Stomach (tissue), 9 donors: ENCODE results near the gene ATXN7L1. TPM values are rescaled to one million over a fixed set of nuclear protein-coding genes. Genes with fewer than 3 reads are reported as not detected.
A peak's percentile ranks its signal among the peaks of the same experiment; 100 is the strongest.
"Not testable (repeated sequence)": the region's sequence is repeated elsewhere in the genome, so short reads cannot be mapped to it uniquely, and the experiment has no call there.

Experiments used
- DNase-seq, 2 donors: peaks; one replicate each; pipeline versions ENCODE4 v3.0.0 to v3.0.0-alpha.2; 2013 to 2019
- H3K27ac ChIP-seq, 5 donors: fragments of 200-600 bp in 4 of 5; sonication (generic) in 4 of 5; one replicate each; pipeline ENCODE4 v1.5.1; 2013 to 2019; ENCODE audit warnings: mild to moderate bottlenecking in 1 of 5, moderate library complexity in 1 of 5
- H3K27me3 ChIP-seq, 3 donors: fragments of 200-600 bp; sonication (generic); one replicate each; pipeline ENCODE4 v1.5.1; 2017 to 2019; ENCODE audit warnings: mixed run types in 1 of 3
- H3K36me3 ChIP-seq, 4 donors: fragments of 200-600 bp; sonication (generic); 1 replicate in 3 of 4; 2 replicates in 1 of 4; pipeline ENCODE4 v1.5.1; 2016 to 2019
- H3K4me1 ChIP-seq, 4 donors: fragments of 200-600 bp; sonication (generic); one replicate each; pipeline ENCODE4 v1.5.1; 2016 to 2019
- H3K4me3 ChIP-seq, 4 donors: fragments of 200-600 bp; sonication (generic) in 3 of 4; one replicate each; pipeline ENCODE4 v1.5.1; 2016 to 2019; ENCODE audit warnings: mild to moderate bottlenecking in 1 of 4
- H3K9me3 ChIP-seq, 4 donors: fragments of 200-600 bp; sonication (generic); one replicate each; pipeline ENCODE4 v1.5.1; 2016 to 2019
- EP300 ChIP-seq: sonication (generic); formaldehyde crosslinking; IDR thresholded peaks from one replicate; pipeline ENCODE4 v1.6.1; 2017; ENCODE audit warnings: antibody characterized with exemption
- POLR2A ChIP-seq, 4 donors: fragments of 450-650 bp; IDR thresholded peaks; one replicate each; pipeline ENCODE4 v1.6.1; 2016; ENCODE audit warnings: antibody characterized with exemption in 4 of 4, control low read depth in 2 of 4, mild to moderate bottlenecking in 1 of 4, moderate library complexity in 1 of 4
- POLR2AphosphoS5 ChIP-seq, 3 donors: sonication (generic); formaldehyde crosslinking; IDR thresholded peaks; one replicate each; pipeline ENCODE4 v1.6.1; 2016; ENCODE audit warnings: antibody characterized with exemption in 3 of 3
- WGBS, 5 donors: extraction: QIAGEN DNeasy Blood & Tissue Kit in 3 of 5; methylation state at CpG; one replicate each; pipeline versions ENCODE4 v1.1.5 to v1.1.7; 2013 to 2018; 5-methylcytosine and 5-hydroxymethylcytosine counted together
- intact Hi-C: fragments of 100-400 bp; cut with DNase I; formaldehyde crosslinking; loops from one replicate; pipeline ENCODE4 v1.15.1; 2023; ENCODE audit warnings: low total_unique reads
- polyA plus RNA-seq, 3 donors: library from polyadenylated mRNA; stranded (reverse); fragments of 200-250 nt; gene quantifications; one replicate each; pipeline ENCODE4 v1.2.3, GENCODE V29; 2013
- total RNA-seq, 5 donors: library from RNA; depleted of rRNA; stranded (reverse); fragments of >200 nt; gene quantifications; one replicate each; pipeline versions ENCODE4 v1.1.0 to v1.2.3, GENCODE V29; 2014 to 2016
- TF ChIP-seq, protein P1 (sequence below), 7 experiments: fragments of 450-650 bp in 4 of 7; fragments of 200-600 bp in 3 of 7; sonication (generic) in 3 of 7; IDR thresholded peaks; one replicate each; pipeline ENCODE4 v1.5.1; 2016 to 2019; ENCODE audit warnings: antibody characterized with exemption in 7 of 7, control low read depth in 2 of 7, mild to moderate bottlenecking in 1 of 7
- donor health status: healthy with polysubstance abuse.
- donor health status: Bipolar disorder and iron deficiency.
- donor health status: healthy.

The ATXN7L1 gene
- total and polyA plus RNA-seq, 8 donors: 3.8 to 92.2 (median 8.8) TPM

DNA sequence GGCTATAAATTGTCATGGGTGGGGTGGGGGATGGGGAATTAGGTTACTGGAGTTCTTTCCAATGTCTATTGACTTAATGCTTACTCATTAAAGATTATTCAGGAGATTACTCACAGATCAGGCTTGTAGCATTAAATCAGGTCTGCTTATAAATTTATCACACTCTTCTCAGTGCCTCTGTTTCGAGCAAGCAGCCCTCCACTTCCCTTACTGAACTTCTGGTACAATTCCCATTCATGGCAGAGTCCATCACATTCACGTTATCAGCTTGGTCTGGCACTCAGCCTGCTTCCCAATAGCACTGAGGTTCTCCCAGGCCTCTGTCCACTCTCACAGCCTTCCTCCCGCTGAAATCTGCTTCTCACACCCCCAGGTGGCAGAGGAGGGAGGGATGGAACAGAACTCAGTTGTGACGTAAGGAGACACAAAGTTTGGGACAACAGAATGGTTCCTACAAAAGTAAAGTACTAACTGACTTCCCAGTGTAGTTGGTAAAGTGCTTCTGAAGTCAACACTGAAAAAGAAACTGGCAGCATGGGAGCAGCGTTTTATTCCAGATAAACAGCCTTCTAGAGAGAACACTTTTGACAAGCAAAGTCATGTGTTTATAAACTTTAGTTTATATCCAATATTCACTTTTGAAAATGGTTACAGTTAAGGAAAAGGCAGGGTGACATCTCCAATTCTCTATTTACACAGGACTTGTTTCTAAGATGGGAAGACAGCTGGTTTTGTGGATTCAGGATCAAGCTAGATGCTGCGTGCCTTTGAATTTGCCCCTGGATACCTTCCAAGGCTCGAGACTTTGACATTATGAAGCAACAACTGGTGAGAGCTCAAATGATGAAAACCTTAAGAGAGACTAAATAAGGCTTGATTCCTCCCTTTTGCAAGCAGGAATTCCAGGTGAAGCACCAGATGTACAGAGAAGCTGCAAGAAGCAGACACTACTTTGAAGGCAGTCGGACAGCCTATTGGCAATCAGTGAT is 81.4 kb downstream of the ATXN7L1 start:
- Histone ChIP-seq H3K27me3 (no peaks in the 10 kb centered on the region), H3K4me1 (peaks cover 5 to 47% (median 24%) of the 10 kb centered on the region in 4 donors), H3K36me3 (peaks cover 0 to 5% (median 0%) of the 10 kb centered on the region in 4 donors), H3K27ac (peak overlapping the region in 4 of 5 donors; percentile 65 to 76 (median 72)), H3K9me3 (no peaks in the 10 kb centered on the region), H3K4me3 (no peak overlapping the region)
- DNase-seq: peak in 1 of 2 donors; percentile 58
- intact Hi-C loops: no loop called here
- 26 to 41% (median 30%) methylated on average over 8 of the region's 8 CpGs for WGBS, 5 donors
- TF ChIP-seq POLR2AphosphoS5 (IDR thresholded peaks at IDR 0.05) (peak in 1 of 3 donors; percentile 1), EP300 (peak; percentile 14), POLR2A (IDR thresholded peaks at IDR 0.05) (no peak)
- TF ChIP-seq, protein P1, sequence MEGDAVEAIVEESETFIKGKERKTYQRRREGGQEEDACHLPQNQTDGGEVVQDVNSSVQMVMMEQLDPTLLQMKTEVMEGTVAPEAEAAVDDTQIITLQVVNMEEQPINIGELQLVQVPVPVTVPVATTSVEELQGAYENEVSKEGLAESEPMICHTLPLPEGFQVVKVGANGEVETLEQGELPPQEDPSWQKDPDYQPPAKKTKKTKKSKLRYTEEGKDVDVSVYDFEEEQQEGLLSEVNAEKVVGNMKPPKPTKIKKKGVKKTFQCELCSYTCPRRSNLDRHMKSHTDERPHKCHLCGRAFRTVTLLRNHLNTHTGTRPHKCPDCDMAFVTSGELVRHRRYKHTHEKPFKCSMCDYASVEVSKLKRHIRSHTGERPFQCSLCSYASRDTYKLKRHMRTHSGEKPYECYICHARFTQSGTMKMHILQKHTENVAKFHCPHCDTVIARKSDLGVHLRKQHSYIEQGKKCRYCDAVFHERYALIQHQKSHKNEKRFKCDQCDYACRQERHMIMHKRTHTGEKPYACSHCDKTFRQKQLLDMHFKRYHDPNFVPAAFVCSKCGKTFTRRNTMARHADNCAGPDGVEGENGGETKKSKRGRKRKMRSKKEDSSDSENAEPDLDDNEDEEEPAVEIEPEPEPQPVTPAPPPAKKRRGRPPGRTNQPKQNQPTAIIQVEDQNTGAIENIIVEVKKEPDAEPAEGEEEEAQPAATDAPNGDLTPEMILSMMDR (IDR thresholded peaks at IDR 0.05): no peak

DNA sequence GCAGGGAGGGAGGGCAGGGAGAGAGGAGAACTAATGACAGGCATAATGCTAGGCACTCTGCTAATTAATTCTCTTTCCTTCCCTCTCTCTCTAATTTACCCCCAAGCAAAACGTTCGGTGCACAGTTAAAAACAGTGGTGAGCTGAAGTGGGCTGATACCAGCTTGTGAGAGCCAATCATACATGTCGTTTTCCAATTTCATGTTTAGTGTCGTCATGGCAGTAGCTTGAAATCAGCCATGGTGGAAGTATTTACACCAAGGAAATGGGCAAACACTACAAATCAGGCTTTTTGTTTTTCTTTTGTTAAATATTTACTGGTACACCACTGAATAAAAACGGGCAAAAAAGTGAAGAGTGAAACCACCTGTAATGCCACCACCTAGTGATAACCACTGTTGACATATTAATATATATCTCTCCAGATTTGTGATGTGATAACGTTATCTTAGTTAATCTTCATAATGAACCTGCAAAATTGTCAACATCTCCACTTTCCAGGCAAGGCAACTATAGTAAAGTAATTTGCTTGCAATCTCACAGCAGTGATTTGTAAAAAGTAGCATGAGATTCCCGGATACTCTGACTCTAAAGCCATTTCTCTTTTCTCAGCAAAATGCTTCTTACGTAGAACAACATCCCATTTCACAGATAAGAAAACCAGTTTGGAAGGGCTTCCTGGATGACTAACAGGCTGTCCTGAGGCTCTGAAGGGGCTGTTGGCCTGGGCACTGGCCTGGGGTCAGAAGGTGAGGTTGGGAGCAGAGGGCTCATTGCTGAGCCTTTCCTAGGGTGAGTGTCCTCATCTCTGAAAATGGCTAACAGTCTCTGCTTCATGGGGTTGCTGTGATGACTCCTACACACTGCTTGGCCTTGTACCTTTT is 83.7 kb downstream of the ATXN7L1 start:
- DNase-seq: no peak

DNA sequence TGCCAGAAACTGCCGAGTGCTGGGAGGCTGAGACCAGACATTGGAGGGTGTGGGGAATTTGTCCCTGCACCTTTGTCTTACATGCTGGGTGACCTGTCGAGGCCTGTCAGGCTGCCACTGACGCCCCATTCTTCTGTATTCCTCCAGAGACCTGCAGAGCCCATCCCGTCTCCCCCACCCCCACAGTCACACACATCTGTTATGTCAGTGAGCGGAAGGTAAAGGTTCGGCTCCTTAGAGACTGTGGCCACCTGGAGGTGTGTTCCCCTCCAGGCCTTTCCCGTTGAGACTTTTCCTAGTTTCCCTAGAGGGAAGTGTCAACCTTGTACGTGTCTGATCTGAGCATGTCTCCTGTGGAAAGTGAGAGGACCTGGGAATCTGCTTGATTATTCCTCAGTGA is 84.5 kb downstream of the ATXN7L1 start:
- TF ChIP-seq EP300: no peak
- TF ChIP-seq POLR2A (IDR thresholded peaks at IDR 0.05): no peak
- TF ChIP-seq POLR2AphosphoS5 (IDR thresholded peaks at IDR 0.05): no peak
- TF ChIP-seq, protein P1 (IDR thresholded peaks at IDR 0.05): no peak
- H3K27me3 ChIP-seq: no peaks in the 10 kb centered on the region
- peaks cover 5 to 30% (median 16%) of the 10 kb centered on the region in 4 donors for H3K4me1 ChIP-seq
- WGBS, 5 donors: 85 to 94% (median 93%) methylated on average over 8 of the region's 8 CpGs
- peaks cover 0 to 22% (median 8%) of the 10 kb centered on the region in 4 donors for H3K36me3 ChIP-seq
- intact Hi-C loops: no loop called here
- no peaks in the 10 kb centered on the region for H3K9me3 ChIP-seq
- H3K4me3 ChIP-seq: no peak overlapping the region
- no peak overlapping the region for H3K27ac ChIP-seq
- no peak for DNase-seq

More for the DNA sequence above, 83.7 kb downstream of the ATXN7L1 start:
- WGBS, 5 donors: 75 to 89% (median 85%) methylated on average over 8 of the region's 8 CpGs
- TF ChIP-seq POLR2A (IDR thresholded peaks at IDR 0.05) (no peak), POLR2AphosphoS5 (IDR thresholded peaks at IDR 0.05) (no peak), EP300 (no peak)
- TF ChIP-seq, protein P1 (IDR thresholded peaks at IDR 0.05): no peak
- Histone ChIP-seq H3K4me1 (peaks cover 5 to 35% (median 20%) of the 10 kb centered on the region in 4 donors), H3K4me3 (no peak overlapping the region), H3K9me3 (no peaks in the 10 kb centered on the region), H3K36me3 (peaks cover 0 to 14% (median 8%) of the 10 kb centered on the region in 4 donors), H3K27ac (no peak overlapping the region), H3K27me3 (no peaks in the 10 kb centered on the region)
- intact Hi-C loops: no loop called here

DNA sequence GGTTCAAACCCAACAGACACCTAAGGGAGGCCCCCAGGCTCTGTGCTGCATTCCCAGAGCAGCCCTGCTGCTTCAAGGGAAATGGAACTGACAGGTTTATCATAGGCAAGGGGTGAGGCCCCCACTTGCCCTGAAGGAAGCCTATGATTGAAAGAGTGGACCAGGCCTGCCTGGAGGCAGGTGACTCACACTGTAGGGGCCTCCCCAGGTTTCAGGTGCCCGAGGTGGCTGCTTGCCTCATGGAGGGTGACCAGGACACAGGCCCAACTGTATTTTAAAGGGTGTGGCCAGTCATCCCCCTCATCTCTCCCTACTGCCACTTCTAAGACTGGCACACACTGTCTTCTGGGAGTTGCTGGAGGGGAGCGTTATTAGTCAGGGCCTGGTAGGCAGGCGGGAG is 85.4 kb downstream of the ATXN7L1 start:
- Histone ChIP-seq H3K27ac (no peak overlapping the region), H3K36me3 (peaks cover 0 to 27% (median 10%) of the 10 kb centered on the region in 4 donors), H3K27me3 (no peaks in the 10 kb centered on the region), H3K9me3 (no peaks in the 10 kb centered on the region), H3K4me3 (no peak overlapping the region), H3K4me1 (peaks cover 2 to 20% (median 11%) of the 10 kb centered on the region in 4 donors)
- 76 to 89% (median 85%) methylated on average over 3 of the region's 3 CpGs for WGBS, 5 donors
- DNase-seq: no peak
- intact Hi-C loops: no loop called here
- no peak for TF ChIP-seq EP300
- TF ChIP-seq, protein P1 (IDR thresholded peaks at IDR 0.05): no peak
- TF ChIP-seq POLR2A (IDR thresholded peaks at IDR 0.05): no peak
- TF ChIP-seq POLR2AphosphoS5 (IDR thresholded peaks at IDR 0.05): no peak

DNA sequence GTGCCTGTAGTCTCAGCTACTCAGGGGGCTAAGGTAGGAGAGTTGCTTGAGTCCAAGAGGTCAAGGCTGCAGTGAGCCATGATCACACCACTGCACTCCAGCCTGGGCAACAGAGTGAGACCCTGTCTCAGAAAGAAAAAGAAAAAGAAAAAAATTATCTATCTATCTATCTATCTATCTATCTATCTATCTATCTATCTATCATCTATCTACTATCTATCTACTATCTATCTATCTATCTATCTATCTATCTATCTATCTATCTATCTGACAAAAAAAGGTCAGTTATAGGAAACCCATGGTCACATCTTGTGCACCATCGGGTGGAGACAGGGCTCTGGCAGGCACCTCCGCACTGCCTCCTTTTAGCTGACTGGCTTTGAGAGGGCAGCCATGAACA is 85.9 kb downstream of the ATXN7L1 start:
- Histone ChIP-seq H3K36me3 (peaks cover 0 to 27% (median 10%) of the 10 kb centered on the region in 4 donors), H3K4me1 (peaks cover 0 to 15% (median 7%) of the 10 kb centered on the region in 4 donors)
- H3K27me3 ChIP-seq, H3K9me3 ChIP-seq, H3K4me3 ChIP-seq, H3K27ac ChIP-seq, intact Hi-C loops, DNase-seq: not testable (repeated sequence)
- 89 to 100% (median 97%) methylated on average over 2 of the region's 2 CpGs for WGBS, 5 donors
